Measurements from ENCODE around the gene SIRT2. TPM values are rescaled to one million over a fixed set of nuclear protein-coding genes. Genes with fewer than 3 reads are reported as not detected.

SIRT2 gene
- total RNA-seq, 1 experiment from 2014 or later, result 19.5 TPM

- H3K4me1 ChIP-seq (ENCODE audit: low read length), result peaks cover 9% of the 10 kb centered on the region
- H3K9me3 ChIP-seq (ENCODE audit: low read length), result no peaks in the 10 kb centered on the region
- H2AFZ ChIP-seq (ENCODE audit: low read length), result no peak overlapping the region
- DNase-seq, result peak; percentile 41
- H3K4me2 ChIP-seq (ENCODE audit: low read depth, low read length, poor library complexity, severe bottlenecking), result no peak overlapping the region
- H3K4me3 ChIP-seq (ENCODE audit: low read length), result no peak overlapping the region
- H3K36me3 ChIP-seq (ENCODE audit: insufficient read depth, low read length), result peaks cover 75% of the 10 kb centered on the region
- H3K27me3 ChIP-seq (ENCODE audit: low read length), result no peaks in the 10 kb centered on the region
- H3K79me2 ChIP-seq (ENCODE audit: low read length), result peaks cover 53% of the 10 kb centered on the region
- H3K27ac ChIP-seq (ENCODE audit: low read length), result no peak overlapping the region
- H4K20me1 ChIP-seq (ENCODE audit: insufficient read depth, low read depth, low read length), result peaks cover 56% of the 10 kb centered on the region
- no peak overlapping the region for H3K9ac ChIP-seq (ENCODE audit: low read length)
- H3K9me2 ChIP-seq (replicated peaks; ENCODE audit: insufficient read depth, low read length), result no peaks in the 10 kb centered on the region
These were observed 56.2 kb downstream of the SIRT2 start for GRCh38 chr19:38843175-38843758.

GRCh38 chr19:38842439-38843174, 56.8 kb downstream of the SIRT2 start:
- H3K27ac ChIP-seq (ENCODE audit: low read length), result no peak overlapping the region
- no peak overlapping the region for H2AFZ ChIP-seq (ENCODE audit: low read length)
- peaks cover 77% of the 10 kb centered on the region for H3K36me3 ChIP-seq (ENCODE audit: insufficient read depth, low read length)
- H3K4me2 ChIP-seq (ENCODE audit: low read depth, low read length, poor library complexity, severe bottlenecking), result no peak overlapping the region
- H3K27me3 ChIP-seq (ENCODE audit: low read length), result no peaks in the 10 kb centered on the region
- H3K9me3 ChIP-seq (ENCODE audit: low read length), result no peaks in the 10 kb centered on the region
- H3K4me3 ChIP-seq (ENCODE audit: low read length), result no peak overlapping the region
- H3K4me1 ChIP-seq (ENCODE audit: low read length), result peaks cover 2% of the 10 kb centered on the region
- no peaks in the 10 kb centered on the region for H3K9me2 ChIP-seq (replicated peaks; ENCODE audit: insufficient read depth, low read length)
- H3K9ac ChIP-seq (ENCODE audit: low read length), result no peak overlapping the region
- peaks cover 49% of the 10 kb centered on the region for H4K20me1 ChIP-seq (ENCODE audit: insufficient read depth, low read depth, low read length)
- H3K79me2 ChIP-seq (ENCODE audit: low read length), result peaks cover 47% of the 10 kb centered on the region
- DNase-seq, result no peak

GRCh38 chr19:38841787-38842438, 57.5 kb downstream of the SIRT2 start:
- Histone ChIP-seq H3K9ac (ENCODE audit: low read length) (no peak overlapping the region), H3K27ac (ENCODE audit: low read length) (no peak overlapping the region), H3K79me2 (ENCODE audit: low read length) (peaks cover 40% of the 10 kb centered on the region), H3K4me1 (ENCODE audit: low read length) (no peaks in the 10 kb centered on the region), H3K4me2 (ENCODE audit: low read depth, low read length, poor library complexity, severe bottlenecking) (no peak overlapping the region), H4K20me1 (ENCODE audit: insufficient read depth, low read depth, low read length) (peaks cover 43% of the 10 kb centered on the region), H3K27me3 (ENCODE audit: low read length) (no peaks in the 10 kb centered on the region), H3K9me3 (ENCODE audit: low read length) (no peaks in the 10 kb centered on the region), H3K9me2 (replicated peaks; ENCODE audit: insufficient read depth, low read length) (no peaks in the 10 kb centered on the region), H3K4me3 (ENCODE audit: low read length) (no peak overlapping the region), H3K36me3 (ENCODE audit: insufficient read depth, low read length) (peaks cover 74% of the 10 kb centered on the region), H2AFZ (ENCODE audit: low read length) (no peak overlapping the region)
- DNase-seq, result peak; percentile 38

GRCh38 chr19:38841180-38841766, 58.1 kb downstream of the SIRT2 start:
- H3K27me3 ChIP-seq (ENCODE audit: low read length), result no peaks in the 10 kb centered on the region
- H3K79me2 ChIP-seq (ENCODE audit: low read length), result peaks cover 35% of the 10 kb centered on the region
- H3K27ac ChIP-seq (ENCODE audit: low read length), result no peak overlapping the region

GRCh38 chr19:38840583-38840968, 58.8 kb downstream of the SIRT2 start:
- Histone ChIP-seq H3K9ac (ENCODE audit: low read length) (no peak overlapping the region), H3K79me2 (ENCODE audit: low read length) (peaks cover 29% of the 10 kb centered on the region), H3K9me2 (replicated peaks; ENCODE audit: insufficient read depth, low read length) (no peaks in the 10 kb centered on the region), H3K36me3 (ENCODE audit: insufficient read depth, low read length) (peaks cover 72% of the 10 kb centered on the region), H3K27ac (ENCODE audit: low read length) (no peak overlapping the region), H2AFZ (ENCODE audit: low read length) (no peak overlapping the region), H3K4me3 (ENCODE audit: low read length) (no peak overlapping the region), H3K4me2 (ENCODE audit: low read depth, low read length, poor library complexity, severe bottlenecking) (no peak overlapping the region), H3K9me3 (ENCODE audit: low read length) (no peaks in the 10 kb centered on the region), H4K20me1 (ENCODE audit: insufficient read depth, low read depth, low read length) (peaks cover 41% of the 10 kb centered on the region), H3K27me3 (ENCODE audit: low read length) (no peaks in the 10 kb centered on the region), H3K4me1 (ENCODE audit: low read length) (no peaks in the 10 kb centered on the region)
- DNase-seq, result no peak

More at GRCh38 chr19:38841180-38841766, 58.1 kb downstream of the SIRT2 start:
- Histone ChIP-seq H3K4me1 (ENCODE audit: low read length) (no peaks in the 10 kb centered on the region), H3K9me2 (replicated peaks; ENCODE audit: insufficient read depth, low read length) (no peaks in the 10 kb centered on the region), H3K4me3 (ENCODE audit: low read length) (no peak overlapping the region), H3K9me3 (ENCODE audit: low read length) (no peaks in the 10 kb centered on the region), H4K20me1 (ENCODE audit: insufficient read depth, low read depth, low read length) (peaks cover 41% of the 10 kb centered on the region), H2AFZ (ENCODE audit: low read length) (no peak overlapping the region), H3K9ac (ENCODE audit: low read length) (no peak overlapping the region), H3K36me3 (ENCODE audit: insufficient read depth, low read length) (peaks cover 76% of the 10 kb centered on the region), H3K4me2 (ENCODE audit: low read depth, low read length, poor library complexity, severe bottlenecking) (no peak overlapping the region)
- peak; percentile 39 for DNase-seq

- H3K79me2 ChIP-seq (ENCODE audit: low read length), result peaks cover 26% of the 10 kb centered on the region
- H4K20me1 ChIP-seq (ENCODE audit: insufficient read depth, low read depth, low read length), result peaks cover 41% of the 10 kb centered on the region
- H3K4me1 ChIP-seq (ENCODE audit: low read length), result no peaks in the 10 kb centered on the region
- H3K4me2 ChIP-seq (ENCODE audit: low read depth, low read length, poor library complexity, severe bottlenecking), result no peak overlapping the region
- no peak overlapping the region for H2AFZ ChIP-seq (ENCODE audit: low read length)
- H3K36me3 ChIP-seq (ENCODE audit: insufficient read depth, low read length), result peaks cover 70% of the 10 kb centered on the region
- H3K9me2 ChIP-seq (replicated peaks; ENCODE audit: insufficient read depth, low read length), result no peaks in the 10 kb centered on the region
- H3K27me3 ChIP-seq (ENCODE audit: low read length), result no peaks in the 10 kb centered on the region
- DNase-seq, result no peak
- H3K4me3 ChIP-seq (ENCODE audit: low read length), result no peak overlapping the region
- no peaks in the 10 kb centered on the region for H3K9me3 ChIP-seq (ENCODE audit: low read length)
- no peak overlapping the region for H3K9ac ChIP-seq (ENCODE audit: low read length)
- H3K27ac ChIP-seq (ENCODE audit: low read length), result no peak overlapping the region
These were observed 59.4 kb downstream of the SIRT2 start for GRCh38 chr19:38839816-38840582.

GRCh38 chr19:38838986-38839761, 60.2 kb downstream of the SIRT2 start:
- Histone ChIP-seq H3K4me1 (ENCODE audit: low read length) (no peaks in the 10 kb centered on the region), H3K79me2 (ENCODE audit: low read length) (peaks cover 18% of the 10 kb centered on the region; the same call in 1 of the 2 replicates), H3K27ac (ENCODE audit: low read length) (no peak overlapping the region), H3K9me3 (ENCODE audit: low read length) (no peaks in the 10 kb centered on the region), H2AFZ (ENCODE audit: low read length) (no peak overlapping the region), H3K9me2 (replicated peaks; ENCODE audit: insufficient read depth, low read length) (no peaks in the 10 kb centered on the region), H3K9ac (ENCODE audit: low read length) (no peak overlapping the region), H4K20me1 (ENCODE audit: insufficient read depth, low read depth, low read length) (peaks cover 35% of the 10 kb centered on the region), H3K4me2 (ENCODE audit: low read depth, low read length, poor library complexity, severe bottlenecking) (no peak overlapping the region), H3K4me3 (ENCODE audit: low read length) (no peak overlapping the region), H3K27me3 (ENCODE audit: low read length) (no peaks in the 10 kb centered on the region), H3K36me3 (ENCODE audit: insufficient read depth, low read length) (peaks cover 65% of the 10 kb centered on the region)
- no peak for DNase-seq
